ENCODE results near the gene RD3L.

DNA sequence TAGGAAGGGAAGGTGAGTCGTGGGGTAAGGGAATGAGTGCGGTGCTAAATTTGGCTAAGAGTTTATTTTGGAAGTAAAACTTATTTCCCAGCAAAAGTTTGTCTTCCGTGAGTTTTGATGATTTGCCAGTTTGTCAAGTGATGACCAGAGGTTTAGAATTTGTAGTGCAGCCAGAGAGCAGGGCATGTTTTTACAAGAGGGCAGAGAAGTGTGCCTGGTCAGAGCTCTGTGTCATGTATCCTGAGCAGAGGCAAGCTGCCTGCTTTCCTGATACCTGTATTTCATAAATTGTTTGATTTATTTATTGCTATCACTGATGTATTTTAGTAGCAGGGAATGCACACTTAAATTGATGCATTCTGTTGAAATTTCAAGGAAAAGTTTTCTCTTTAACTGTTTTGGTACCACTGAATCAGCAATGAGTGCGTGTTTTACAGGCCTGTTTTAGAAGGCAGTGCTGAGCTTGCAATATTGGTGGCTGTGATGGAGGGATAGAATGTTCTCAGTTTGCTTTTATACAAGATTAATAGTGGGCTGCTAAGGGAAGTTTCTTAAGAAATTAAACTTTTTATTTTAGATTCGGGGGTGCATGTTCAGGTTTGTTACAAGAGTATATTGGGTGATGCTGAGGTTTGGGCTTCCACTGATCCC, 19.7 kb upstream of the RD3L start:
- TF ChIP-seq, protein P1, sequence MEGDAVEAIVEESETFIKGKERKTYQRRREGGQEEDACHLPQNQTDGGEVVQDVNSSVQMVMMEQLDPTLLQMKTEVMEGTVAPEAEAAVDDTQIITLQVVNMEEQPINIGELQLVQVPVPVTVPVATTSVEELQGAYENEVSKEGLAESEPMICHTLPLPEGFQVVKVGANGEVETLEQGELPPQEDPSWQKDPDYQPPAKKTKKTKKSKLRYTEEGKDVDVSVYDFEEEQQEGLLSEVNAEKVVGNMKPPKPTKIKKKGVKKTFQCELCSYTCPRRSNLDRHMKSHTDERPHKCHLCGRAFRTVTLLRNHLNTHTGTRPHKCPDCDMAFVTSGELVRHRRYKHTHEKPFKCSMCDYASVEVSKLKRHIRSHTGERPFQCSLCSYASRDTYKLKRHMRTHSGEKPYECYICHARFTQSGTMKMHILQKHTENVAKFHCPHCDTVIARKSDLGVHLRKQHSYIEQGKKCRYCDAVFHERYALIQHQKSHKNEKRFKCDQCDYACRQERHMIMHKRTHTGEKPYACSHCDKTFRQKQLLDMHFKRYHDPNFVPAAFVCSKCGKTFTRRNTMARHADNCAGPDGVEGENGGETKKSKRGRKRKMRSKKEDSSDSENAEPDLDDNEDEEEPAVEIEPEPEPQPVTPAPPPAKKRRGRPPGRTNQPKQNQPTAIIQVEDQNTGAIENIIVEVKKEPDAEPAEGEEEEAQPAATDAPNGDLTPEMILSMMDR (conservative IDR thresholded peaks at IDR 0.05; ENCODE audit: low read depth, low read length) = no peak
- TF ChIP-seq, protein P2, sequence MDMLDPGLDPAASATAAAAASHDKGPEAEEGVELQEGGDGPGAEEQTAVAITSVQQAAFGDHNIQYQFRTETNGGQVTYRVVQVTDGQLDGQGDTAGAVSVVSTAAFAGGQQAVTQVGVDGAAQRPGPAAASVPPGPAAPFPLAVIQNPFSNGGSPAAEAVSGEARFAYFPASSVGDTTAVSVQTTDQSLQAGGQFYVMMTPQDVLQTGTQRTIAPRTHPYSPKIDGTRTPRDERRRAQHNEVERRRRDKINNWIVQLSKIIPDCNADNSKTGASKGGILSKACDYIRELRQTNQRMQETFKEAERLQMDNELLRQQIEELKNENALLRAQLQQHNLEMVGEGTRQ (IDR thresholded peaks at IDR 0.05; ENCODE audit: low read depth, low read length) = no peak
